H1 (cell line): ENCODE measurements around the gene TSHZ2. TPM values are rescaled to one million over a fixed set of nuclear protein-coding genes. Genes with fewer than 3 reads are reported as not detected.

Experiments
- CTCF ChIA-PET: fragments of 300-600 bp; sonication (Branson Sonifier 250); formaldehyde crosslinking; loops from one replicate; lab custom pipeline; 2021; ENCODE audit not compliant: partially characterized antibody; lab: Charles Lee
- POLR2A ChIA-PET: fragments of 300-600 bp; sonication (Branson Sonifier 250); formaldehyde crosslinking; loops from one replicate; lab custom pipeline; 2021; ENCODE audit warnings: inconsistent platforms; ENCODE audit not compliant: partially characterized antibody; lab: Charles Lee
- DNase-seq, 2 experiments: peaks; one replicate each; pipeline versions ENCODE4 v3.0.0 to v3.0.0-alpha.2; 2010 to 2022; ENCODE audit warnings: low spot score in 2 of 2, low read depth in 1 of 2, mixed read lengths in 1 of 2
- FAIRE-seq: peaks from 2 replicates; lab custom pipeline; 2011; peaks lifted over from hg19 to GRCh38; lab: Jason Lieb, UNC
- H2AFZ ChIP-seq: 2 replicates; pipeline ENCODE4 v1.8.1; 2012; ENCODE audit warnings: low read length, inconsistent platforms
- H2AK5ac ChIP-seq: 2 replicates; pipeline ENCODE4 v1.6.1; 2013; ENCODE audit warnings: low read depth, low read length
- H2BK120ac ChIP-seq: replicated peaks from 2 replicates; pipeline ENCODE3; 2013; ENCODE audit warnings: low read depth, low read length, inconsistent platforms
- H2BK12ac ChIP-seq: 2 replicates; pipeline ENCODE4 v1.6.1; 2013; ENCODE audit warnings: low read depth, low read length
- H2BK15ac ChIP-seq: 2 replicates; pipeline ENCODE4 v1.6.1; 2013; ENCODE audit warnings: low read length
- H2BK20ac ChIP-seq: 2 replicates; pipeline ENCODE4 v1.6.1; 2013; ENCODE audit warnings: low read length
- H2BK5ac ChIP-seq: 2 replicates; pipeline ENCODE4 v1.6.1; 2013; ENCODE audit warnings: low read depth, low read length
- H3K14ac ChIP-seq: 2 replicates; pipeline ENCODE4 v1.6.1; 2013; ENCODE audit warnings: inconsistent platforms; ENCODE audit not compliant: insufficient read length
- H3K18ac ChIP-seq: 2 replicates; pipeline ENCODE4 v1.6.1; 2013; ENCODE audit warnings: low read length; ENCODE audit errors: extremely low read depth
- H3K23ac ChIP-seq: 2 replicates; pipeline ENCODE4 v1.6.1; 2013; ENCODE audit warnings: inconsistent platforms; ENCODE audit not compliant: insufficient read length
- H3K23me2 ChIP-seq: 2 replicates; pipeline ENCODE4 v1.6.1; 2013; ENCODE audit warnings: low read depth, low read length
- H3K27ac ChIP-seq: 2 replicates; pipeline ENCODE4 v1.6.1; 2011; ENCODE audit warnings: low read depth, low read length, inconsistent platforms
- H3K27me3 ChIP-seq, 4 experiments: replicated peaks in 1 of 4; 1 replicate in 1 of 4; 2 replicates in 3 of 4; pipeline versions ENCODE4 v1.6.1 to v1.8.1; 2011 to 2013; ENCODE audit warnings: low read length in 3 of 4, mild to moderate bottlenecking in 3 of 4, inconsistent platforms in 2 of 4, mixed read lengths in 2 of 4, moderate library complexity in 1 of 4; ENCODE audit not compliant: control insufficient read depth in 3 of 4, insufficient read depth in 3 of 4; ENCODE audit errors: extremely low read depth in 1 of 4
- H3K36me3 ChIP-seq, 4 experiments: 2 replicates each; pipeline versions ENCODE4 v1.6.1 to v1.8.1; 2011 to 2013; ENCODE audit warnings: mild to moderate bottlenecking in 4 of 4, low read length in 3 of 4, moderate library complexity in 2 of 4, control low read depth in 1 of 4, inconsistent platforms in 1 of 4; ENCODE audit not compliant: insufficient read depth in 4 of 4, control insufficient read depth in 2 of 4
- H3K4ac ChIP-seq: replicated peaks from 2 replicates; pipeline ENCODE3; 2013; ENCODE audit warnings: low read length, low read depth, mixed read lengths, inconsistent platforms; ENCODE audit not compliant: insufficient read length
- H3K4me1 ChIP-seq, 4 experiments: replicated peaks in 1 of 4; 1 replicate in 1 of 4; 2 replicates in 3 of 4; pipeline versions ENCODE4 v1.6.1 to v1.8.1; 2011 to 2013; ENCODE audit warnings: low read length in 3 of 4, inconsistent platforms in 2 of 4, mixed read lengths in 1 of 4; ENCODE audit not compliant: insufficient read depth in 4 of 4, control insufficient read depth in 3 of 4
- H3K4me2 ChIP-seq, 2 experiments: 2 replicates each; pipeline versions ENCODE4 v1.6.1 to v1.8.1; 2011 to 2013; ENCODE audit warnings: low read depth in 2 of 2, low read length in 2 of 2, control low read depth in 1 of 2, inconsistent platforms in 1 of 2, mild to moderate bottlenecking in 1 of 2; ENCODE audit not compliant: insufficient read depth in 1 of 2
- H3K4me3 ChIP-seq, 4 experiments: fragments of 200-600, 300-600 bp in 1 of 4; sonication (generic), shearing (Covaris generic), sonication (Bioruptor Twin) in 1 of 4; 2 replicates each; pipeline versions ENCODE4 v1.5.1 to v1.8.1; 2011 to 2016; ENCODE audit warnings: low read length in 4 of 4, low read depth in 3 of 4, control low read depth in 2 of 4, inconsistent platforms in 2 of 4, mild to moderate bottlenecking in 2 of 4, mixed read lengths in 1 of 4, moderate library complexity in 1 of 4; ENCODE audit not compliant: insufficient read depth in 2 of 4; ENCODE audit errors: extremely low read depth in 1 of 4
- H3K56ac ChIP-seq: replicated peaks from 2 replicates; pipeline ENCODE3; 2013; ENCODE audit warnings: low read depth, mild to moderate bottlenecking, mixed read lengths, low read length, inconsistent platforms; ENCODE audit not compliant: insufficient read length
- H3K79me1 ChIP-seq: 2 replicates; pipeline ENCODE4 v1.6.1; 2013; ENCODE audit warnings: low read depth, low read length, control low read depth
- H3K79me2 ChIP-seq, 2 experiments: 2 replicates each; pipeline versions ENCODE4 v1.6.1 to v1.8.1; 2012 to 2013; ENCODE audit warnings: low read length in 2 of 2, mild to moderate bottlenecking in 2 of 2, inconsistent platforms in 1 of 2; ENCODE audit not compliant: insufficient read depth in 2 of 2, control insufficient read depth in 1 of 2
- H3K9ac ChIP-seq, 4 experiments: replicated peaks in 1 of 4; 1 replicate in 1 of 4; 2 replicates in 3 of 4; pipeline versions ENCODE4 v1.6.1 to v1.8.1; 2011 to 2013; ENCODE audit warnings: low read depth in 3 of 4, low read length in 3 of 4, control low read depth in 2 of 4, mild to moderate bottlenecking in 2 of 4, moderate library complexity in 2 of 4, inconsistent platforms in 1 of 4; ENCODE audit errors: extremely low read depth in 1 of 4
- H3K9me3 ChIP-seq, 2 experiments: 2 replicates each; pipeline versions ENCODE4 v1.6.1 to v1.8.1; 2012 to 2013; ENCODE audit warnings: mild to moderate bottlenecking in 2 of 2, moderate library complexity in 2 of 2, control low read depth in 1 of 2, inconsistent platforms in 1 of 2, low read depth in 1 of 2, low read length in 1 of 2, mixed read lengths in 1 of 2; ENCODE audit not compliant: insufficient read depth in 2 of 2
- H4K20me1 ChIP-seq, 2 experiments: replicated peaks in 1 of 2; 2 replicates each; pipeline versions ENCODE3 to v1.8.1; 2011 to 2013; ENCODE audit warnings: inconsistent platforms in 2 of 2, low read length in 2 of 2, mild to moderate bottlenecking in 1 of 2; ENCODE audit not compliant: insufficient read depth in 2 of 2, control insufficient read depth in 1 of 2
- H4K5ac ChIP-seq: 2 replicates; pipeline ENCODE4 v1.6.1; 2013; ENCODE audit warnings: low read length, low read depth, mixed read lengths, inconsistent platforms; ENCODE audit not compliant: insufficient read length
- H4K8ac ChIP-seq: 2 replicates; pipeline ENCODE4 v1.8.0; 2013; ENCODE audit warnings: mild to moderate bottlenecking, moderate library complexity, low read length, inconsistent platforms; ENCODE audit not compliant: insufficient read depth; ENCODE audit errors: extremely low read depth
- H4K91ac ChIP-seq: replicated peaks from 2 replicates; pipeline ENCODE3; 2013; ENCODE audit warnings: low read length, mixed read lengths, inconsistent platforms; ENCODE audit not compliant: insufficient read length
- CBX5 ChIP-seq: fragments of 300-800, 300-1000 bp; sonication (generic); IDR thresholded peaks from 2 replicates; pipeline ENCODE4 v1.7.1; 2016; ENCODE audit warnings: antibody characterized with exemption, low read length, low read depth
- GTF2F1 ChIP-seq: IDR thresholded peaks from 2 replicates; pipeline ENCODE4 v1.6.1; 2012; ENCODE audit warnings: low read depth, low read length, improper control_type of control experiment, borderline replicate concordance
- JUN ChIP-seq: IDR thresholded peaks from 2 replicates; pipeline ENCODE4 v1.6.1; 2011; ENCODE audit warnings: low read depth, mild to moderate bottlenecking, improper control_type of control experiment, low read length
- KDM5A ChIP-seq: fragments of 200-600 bp; IDR thresholded peaks from 2 replicates; pipeline ENCODE4 v1.7.1; 2012; ENCODE audit warnings: mild to moderate bottlenecking, low read length, inconsistent platforms, mixed read lengths
- MAFK ChIP-seq: IDR thresholded peaks from 2 replicates; pipeline ENCODE4 v1.6.1; 2012; ENCODE audit warnings: low read depth, mild to moderate bottlenecking, improper control_type of control experiment, low read length
- PHF8 ChIP-seq: fragments of 200-600 bp; sonication (generic); conservative IDR thresholded peaks from 2 replicates; pipeline ENCODE4 v1.7.1; 2012; ENCODE audit warnings: low read depth, mild to moderate bottlenecking, inconsistent platforms, low read length, moderate library complexity
- POU5F1 ChIP-seq: IDR thresholded peaks from 2 replicates; pipeline ENCODE4 v1.6.1; 2011; ENCODE audit warnings: low read depth, mild to moderate bottlenecking, low read length, moderate library complexity
- RFX5 ChIP-seq: IDR thresholded peaks from 2 replicates; pipeline ENCODE4 v1.6.1; 2011; ENCODE audit warnings: low read depth, low read length, improper control_type of control experiment, borderline replicate concordance
- RNF2 ChIP-seq: fragments of 200-900, 300-1000 bp; sonication (generic); IDR thresholded peaks from 2 replicates; pipeline ENCODE4 v1.7.1; 2016; ENCODE audit warnings: borderline replicate concordance, low read depth, mild to moderate bottlenecking, antibody characterized with exemption, low read length; ENCODE audit not compliant: poor library complexity, severe bottlenecking; ENCODE audit errors: missing control alignments
- SRF ChIP-seq: IDR thresholded peaks from 2 replicates; pipeline ENCODE4 v1.6.1; 2011; ENCODE audit warnings: mild to moderate bottlenecking, low read depth, low read length, moderate library complexity
- TEAD4 ChIP-seq: IDR thresholded peaks from 2 replicates; pipeline ENCODE4 v1.6.1; 2012; ENCODE audit warnings: low read depth, low read length, inconsistent platforms, mixed read lengths
- ZNF274 ChIP-seq: IDR thresholded peaks from 2 replicates; pipeline ENCODE4 v1.7.0; 2012; ENCODE audit warnings: low read length, borderline replicate concordance; ENCODE audit errors: extremely low read depth
- WGBS, 2 experiments: shearing (Covaris generic) in 1 of 2; methylation state at CpG; one replicate each; pipeline versions ENCODE4 v1.1.6 to v1.1.7; 2013 to 2015; ENCODE audit warnings: low lambda C conversion rate in 2 of 2, mixed read lengths in 2 of 2, inconsistent platforms in 1 of 2, low coverage in 1 of 2, missing lambda C conversion rate in 1 of 2; ENCODE audit not compliant: insufficient replicate concordance in 2 of 2, insufficient coverage in 1 of 2, insufficient read length in 1 of 2; ENCODE audit errors: extremely low coverage in 1 of 2, missing lambda C conversion rate in 1 of 2; 5-methylcytosine and 5-hydroxymethylcytosine counted together
- polyA plus RNA-seq, 7 experiments: library from polyadenylated mRNA; depleted of rRNA in 3 of 7; stranded (reverse) in 5 of 7; unstranded in 2 of 7; fragments of >200 nt in 5 of 7; fragments of 200-250 nt in 2 of 7; gene quantifications; 1 replicate in 5 of 7; 2 replicates in 1 of 7; 4 replicates in 1 of 7; pipeline versions ENCODE4 v1.2.1 to v1.2.3, GENCODE V29; 2011 to 2013; ENCODE audit warnings: missing spikeins in 2 of 7, mixed read lengths in 2 of 7
- total RNA-seq: library from RNA; stranded (reverse); fragmentation: NEBNext Ultra II Directional; extraction: Animal tissue kit (Norgen Biotek cat#: 25700); gene quantifications from 2 replicates; pipeline ENCODE4 v1.2.1, GENCODE V29; 2021

Gene TSHZ2
- total and polyA plus RNA-seq, 2 of the 8 experiments (the other 6 are each of a cell fraction or from before 2014, with no cell fraction given), result 0.14 to 0.30 TPM

GRCh38 chr20:53220482-53221307 lies 248.5 kb downstream of the TSHZ2 start:
- H2BK20ac ChIP-seq, result no peak overlapping the region
- no peaks in the 10 kb centered on the region for H3K79me1 ChIP-seq
- H3K4me2 ChIP-seq, result no peak overlapping the region
- DNase-seq (no peak), FAIRE-seq (no peak)
- H2BK12ac ChIP-seq, result no peak overlapping the region
- H3K79me2 ChIP-seq, result no peaks in the 10 kb centered on the region
- H3K9ac ChIP-seq, result no peak overlapping the region
- H2BK15ac ChIP-seq, result no peak overlapping the region
- WGBS, 2 experiments, result 86% methylated on average over 9 of the region's 9 CpGs; no CpG with 5 or more reads in 1 of the 2 experiments
- no peak overlapping the region for H4K91ac ChIP-seq
- ChIA-PET CTCF (interaction anchor here (0.8 to 5.9 kb wide), 11 partner anchors 9 to 327 kb away, joined by 3 to 40 read pairs (median 3); no protein-coding TSS in a partner anchor), POLR2A (no interaction called here)
- no peak overlapping the region for H4K8ac ChIP-seq
- H3K9me3 ChIP-seq, result peaks cover 9 to 12% of the 10 kb centered on the region in 2 experiments
- no peak overlapping the region for H2BK5ac ChIP-seq
- H3K23me2 ChIP-seq, result no peaks in the 10 kb centered on the region
- no peak overlapping the region for H3K4me3 ChIP-seq
- peaks cover 0 to 4% (median 0%) of the 10 kb centered on the region in 4 experiments; a peak in 3 of 7 replicates for H3K27me3 ChIP-seq
- peaks cover 0 to 5% (median 2%) of the 10 kb centered on the region in 4 experiments; a peak in 2 of 8 replicates for H3K36me3 ChIP-seq
- no peak overlapping the region for H3K4ac ChIP-seq
- no peak overlapping the region for H4K5ac ChIP-seq
- H3K23ac ChIP-seq, result no peak overlapping the region
- H2AK5ac ChIP-seq, result no peak overlapping the region
- H3K4me1 ChIP-seq, result peaks cover 0 to 4% (median 2%) of the 10 kb centered on the region in 4 experiments; a peak in 3 of 7 replicates
- no peak overlapping the region for H2AFZ ChIP-seq
- H3K18ac ChIP-seq, result no peak overlapping the region
- no peak overlapping the region for H3K27ac ChIP-seq
- no peak overlapping the region for H3K56ac ChIP-seq
- no peak overlapping the region for H3K14ac ChIP-seq
- H2BK120ac ChIP-seq, result no peak overlapping the region
- no peaks in the 10 kb centered on the region for H4K20me1 ChIP-seq
- TF ChIP-seq TEAD4, result no peak
- TF ChIP-seq ZNF274, result no peak
- TF ChIP-seq SRF, result no peak
- no peak for TF ChIP-seq PHF8
- TF ChIP-seq KDM5A, result no peak
- no peak for TF ChIP-seq JUN
- no peak for TF ChIP-seq RFX5
- TF ChIP-seq POU5F1, result no peak
- no peak for TF ChIP-seq CBX5
- TF ChIP-seq RNF2, result no peak
- TF ChIP-seq GTF2F1, result no peak
- no peak for TF ChIP-seq MAFK
